Left colon (tissue), 2 donors: Measurements from ENCODE around the gene B3GLCT. TPM values are rescaled to one million over a fixed set of nuclear protein-coding genes. Genes with fewer than 3 reads are reported as not detected.
"Not testable (repeated sequence)": the region's sequence is repeated elsewhere in the genome, so short reads cannot be mapped to it uniquely, and the experiment has no call there.

ENCODE experiments used
- ATAC-seq: fragments of 200-7000 bp; cut with Tn5 transposase; one replicate; pipeline ENCODE4 v1.9.1; 2020; ENCODE audit warnings: mild to moderate bottlenecking, moderate library complexity
- DNase-seq, 2 donors: peaks; one replicate each; pipeline ENCODE4 v3.0.0-alpha.2; 2020
- intact Hi-C, 2 donors: fragments of 100-400 bp; cut with DNase I in 1 of 2; cut with micrococcal nuclease in 1 of 2; formaldehyde crosslinking; loops; one replicate each; pipeline versions ENCODE4 v1.11.2 to v1.14.0; 2022; cut with DNase I, micrococcal nuclease
- long read RNA-seq: library from polyadenylated mRNA; unstranded; transcript quantifications from one replicate; pipeline ENCODE4 v2.0.0, GENCODE V29; 2021
- total RNA-seq, 2 donors: library from RNA; stranded (reverse); fragmentation: NEBNext Ultra II Directional; extraction: Animal tissue kit (Norgen Biotek cat#: 25700); gene quantifications; one replicate each; pipeline ENCODE4 v1.2.1, GENCODE V29; 2021
- donor health status: DM: no; HTN: no; CAD: no.
- donor health status: DM: yes; HTN: yes; CAD: no.

Gene B3GLCT
- 1 to 10 TPM; 3.9 to 5.0 TPM for total RNA-seq
- long read RNA-seq, full-length matches to known transcripts, result 10 of 11 reads
- long read RNA-seq, partial matches to known transcripts, result 0 of 11 reads
- long read RNA-seq, other reads (novel, unspliced or antisense), result 1 of 11 reads

DNA sequence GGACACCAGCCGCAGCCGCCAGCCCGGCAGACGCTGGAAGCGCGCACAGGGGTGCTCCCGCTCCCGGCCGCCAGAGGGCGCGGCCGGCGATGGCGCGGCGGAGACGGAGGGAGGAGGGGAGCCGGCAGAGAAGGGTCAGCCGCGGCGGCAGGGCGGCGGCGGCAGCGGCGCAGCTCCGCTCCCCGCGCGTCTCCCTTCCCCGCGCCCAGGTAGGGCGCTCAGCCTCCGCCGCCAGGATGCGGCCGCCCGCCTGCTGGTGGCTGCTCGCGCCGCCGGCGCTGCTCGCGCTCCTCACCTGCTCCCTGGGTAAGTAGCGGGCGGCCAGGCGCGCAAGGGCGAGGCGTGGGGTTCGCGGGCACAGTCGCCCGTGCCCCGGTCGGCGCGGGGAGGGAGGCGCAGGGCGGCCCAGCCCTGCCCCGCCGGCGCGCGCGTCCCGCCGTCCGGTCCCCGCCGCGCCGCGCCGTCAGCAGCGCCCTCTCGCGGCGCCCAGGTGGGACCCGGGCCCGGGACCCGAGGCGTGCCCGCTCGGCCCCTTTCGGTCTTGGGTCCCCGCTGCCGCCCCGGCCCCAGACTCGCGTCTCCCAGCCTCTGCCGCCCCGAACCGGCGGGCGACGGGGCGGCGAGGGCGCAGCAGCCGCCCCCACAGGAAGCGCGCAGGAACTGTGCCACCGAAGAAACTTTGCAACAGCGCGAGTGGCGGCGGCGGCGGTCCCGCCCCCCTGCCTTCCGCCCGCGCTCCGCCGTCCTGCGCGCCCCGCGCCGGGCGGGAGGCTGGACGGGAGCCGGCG is at the start of gene B3GLCT:
TSS of gene B3GLCT (plus strand) at position 127 of the 788 bp plus-strand sequence. CDS start at position 237, 110 bp downstream.
- DNase-seq (peak; percentile 63 to 81), ATAC-seq (peak; percentile 87)
- intact Hi-C loops, result no loop called here

- DNase-seq, result no peak
- intact Hi-C loops, result no loop called here
- no peak for ATAC-seq
Observed at GRCh38 chr13:31150315-31150985, 49.3 kb upstream of the B3GLCT start.

DNA sequence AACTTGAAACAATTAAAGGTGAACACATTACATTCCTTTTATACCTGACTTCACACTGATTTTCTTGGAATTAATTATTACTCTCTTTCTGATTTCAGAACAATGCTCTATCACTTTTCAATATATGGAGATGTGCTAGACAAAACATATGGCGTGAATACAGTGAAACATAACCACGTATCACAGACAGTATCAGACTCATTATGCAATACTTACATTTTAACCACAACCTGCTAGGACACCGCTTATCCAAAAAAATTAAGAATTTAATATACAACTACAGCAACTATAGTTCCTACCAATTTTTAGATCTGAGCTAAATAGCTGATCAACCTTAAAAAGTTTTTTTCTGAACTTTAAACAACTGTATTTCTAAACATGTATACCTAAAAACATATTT is 47.9 kb upstream of the B3GLCT start:
- no peak for DNase-seq
- no peak for ATAC-seq
- intact Hi-C loops, result no loop called here

- DNase-seq, result no peak
- intact Hi-C loops, result no loop called here
- ATAC-seq, result no peak
Observed at GRCh38 chr13:31154939-31155338, 44.8 kb upstream of the B3GLCT start.

- intact Hi-C loops, result no loop called here
- ATAC-seq (no peak), DNase-seq (no peak)
Observed at GRCh38 chr13:31159306-31159705, 40.5 kb upstream of the B3GLCT start.

DNA sequence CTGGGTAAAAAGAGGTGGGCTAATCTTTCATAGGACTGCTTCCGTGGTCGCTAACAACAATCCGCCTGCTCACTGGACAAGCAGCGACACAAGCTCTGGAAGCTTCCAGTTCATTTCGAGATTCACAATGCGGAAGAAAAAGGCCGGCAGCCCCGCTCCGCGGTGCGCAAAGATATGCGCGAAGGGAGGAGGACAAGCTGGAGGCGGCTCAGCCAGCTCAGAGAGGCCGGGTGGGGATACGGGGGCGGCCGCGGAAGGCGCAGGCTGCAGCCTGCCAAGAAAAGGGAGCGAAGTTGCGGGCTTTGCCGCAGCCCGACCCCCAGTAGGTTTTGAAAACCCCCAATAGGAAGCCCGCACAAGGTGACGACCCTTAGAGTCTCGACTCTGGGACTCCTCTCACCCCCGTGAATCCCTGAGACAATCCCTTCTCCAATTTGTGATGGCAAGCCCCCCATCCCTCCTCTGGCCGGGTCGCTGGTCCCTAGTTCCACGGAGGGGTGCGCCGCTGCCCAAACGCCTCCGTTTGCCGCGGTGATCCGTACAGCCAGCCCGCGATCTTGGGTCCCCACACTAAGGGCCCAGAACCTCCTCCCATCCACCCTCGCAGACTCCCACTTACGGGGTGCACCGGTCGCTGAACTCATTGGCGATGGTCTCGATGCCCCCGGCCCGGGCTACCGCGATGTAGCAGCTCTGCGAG is 38.8 kb upstream of the B3GLCT start:
- ATAC-seq (peak; percentile 42), DNase-seq (peak; percentile 50 to 70)
- intact Hi-C loops, result no loop called here

GRCh38 chr13:31161557-31162150 is 38.1 kb upstream of the B3GLCT start, which contains the start of gene HSPH1:
HSPH1 (minus strand) TSS chr13:31161904; CDS start chr13:31161582, 322 bp downstream.
- peak; percentile 98 to 99 for DNase-seq
- peak; percentile 92 for ATAC-seq
- intact Hi-C loops, result no loop called here

DNA sequence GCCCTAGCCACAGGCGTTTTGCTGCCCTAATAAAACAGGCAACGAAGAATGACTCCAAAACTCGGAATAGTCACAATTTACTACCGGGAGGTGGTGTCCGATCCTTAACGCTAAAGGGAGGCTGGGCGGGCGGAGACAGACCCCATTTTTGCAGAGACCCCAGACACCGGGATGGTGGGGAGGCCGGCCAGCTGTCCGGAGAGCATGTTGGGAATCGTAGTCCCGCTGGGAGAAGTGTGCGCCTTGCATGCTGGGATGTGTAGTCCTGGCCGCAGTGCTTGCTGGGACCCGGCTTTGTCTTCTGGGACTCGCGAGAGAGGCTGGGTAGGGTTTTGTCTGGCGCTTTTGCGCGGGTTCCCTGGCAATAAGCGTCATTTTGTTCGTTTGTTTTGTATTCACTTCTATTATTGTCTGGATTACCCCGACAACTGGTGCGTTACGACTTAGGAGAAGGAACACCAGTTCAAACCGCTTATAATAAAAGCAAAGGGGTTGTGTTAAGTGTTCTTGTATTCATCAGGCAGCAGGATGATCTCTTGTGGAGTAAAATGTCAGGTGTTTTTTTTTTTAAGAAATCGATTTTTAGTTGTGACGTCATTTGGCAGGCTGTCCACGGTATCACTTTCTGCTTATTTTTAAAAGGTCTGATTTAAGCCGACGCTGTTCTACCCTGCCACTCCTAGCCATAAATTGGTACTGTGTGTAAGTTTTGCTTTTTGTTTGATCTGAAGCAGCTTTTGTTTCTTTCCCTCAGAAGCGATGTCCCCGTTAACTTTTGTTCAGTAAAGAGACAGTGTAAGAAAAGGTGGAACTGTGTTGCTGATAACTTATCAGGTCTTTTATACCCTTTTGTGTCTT is 37.4 kb upstream of the B3GLCT start:
- ATAC-seq (peak; percentile 90), DNase-seq (peak; percentile 94 to 97)
- intact Hi-C loops, result no loop called here

- DNase-seq, result no peak
- no peak for ATAC-seq
- intact Hi-C loops, result no loop called here
Observed at GRCh38 chr13:31166591-31166990, 33.2 kb upstream of the B3GLCT start.

DNA sequence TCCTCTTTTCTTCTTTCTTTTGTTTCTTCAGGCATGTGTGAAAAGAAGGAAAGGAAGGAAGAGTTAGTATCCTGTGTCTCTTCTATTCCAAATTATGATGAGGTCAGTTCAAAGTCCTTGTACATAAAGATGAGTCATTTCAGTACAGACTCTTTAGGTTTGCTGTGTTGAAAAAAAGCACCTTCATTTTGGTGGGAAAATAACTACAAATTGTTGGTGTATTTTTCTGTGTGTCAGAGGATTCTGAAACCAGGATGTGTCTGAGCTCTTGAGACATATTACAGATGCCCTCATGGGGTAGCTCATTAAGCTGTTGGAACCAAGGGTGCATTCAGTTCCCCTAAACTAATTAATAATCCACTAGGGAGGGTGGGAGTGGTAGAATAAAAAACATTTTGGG is 32.3 kb upstream of the B3GLCT start:
- DNase-seq, result no peak
- peak; percentile 53 for ATAC-seq
- intact Hi-C loops, result no loop called here

DNA sequence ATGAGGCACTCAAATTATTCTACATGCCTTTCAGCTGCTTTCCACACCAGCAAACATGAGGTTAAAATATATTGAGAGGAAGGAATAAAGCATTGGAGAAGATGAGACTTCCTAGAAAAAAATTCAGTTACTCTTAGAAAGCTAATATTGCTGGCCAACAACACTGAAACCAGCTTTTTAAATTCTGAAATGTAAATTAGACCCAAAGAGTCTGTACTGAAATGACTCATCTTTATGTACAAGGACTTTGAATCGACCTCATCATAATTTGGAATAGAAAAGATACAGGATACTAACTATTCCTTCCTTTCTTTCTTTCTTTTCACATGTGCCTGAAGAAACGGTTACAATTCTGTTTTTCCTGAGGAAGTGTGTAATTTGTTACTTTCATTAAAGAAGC is 31.6 kb upstream of the B3GLCT start:
- ATAC-seq, result no peak

GRCh38 chr13:31168736-31169135 is 31.0 kb upstream of the B3GLCT start:
- DNase-seq (peak; percentile 76 to 79), ATAC-seq (peak; percentile 98)

More for the DNA sequence above, 31.6 kb upstream of the B3GLCT start:
- intact Hi-C loops, result no loop called here
- DNase-seq, result no peak

DNA sequence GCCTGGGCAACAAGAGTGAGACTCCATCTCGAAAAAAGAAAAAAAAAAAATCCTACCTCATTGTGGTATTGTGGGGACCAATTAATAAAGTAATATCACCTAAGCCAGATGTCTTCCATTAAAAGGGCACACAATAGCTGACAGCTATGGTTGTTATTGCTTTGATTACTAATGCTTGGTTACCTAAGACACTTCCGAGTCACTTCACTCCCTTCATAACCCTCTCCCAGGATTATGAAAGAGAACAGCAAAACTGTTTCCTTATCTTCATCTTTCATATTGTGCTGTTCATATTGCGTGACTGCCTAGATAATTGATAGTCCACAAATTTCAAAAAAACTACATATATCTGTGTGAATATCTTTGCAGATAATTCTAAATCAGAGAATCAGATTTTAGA is 27.8 kb upstream of the B3GLCT start:
- ATAC-seq, result no peak
- intact Hi-C loops, result no loop called here
- DNase-seq, result no peak

More at GRCh38 chr13:31168736-31169135, 31.0 kb upstream of the B3GLCT start:
- intact Hi-C loops, result no loop called here

DNA sequence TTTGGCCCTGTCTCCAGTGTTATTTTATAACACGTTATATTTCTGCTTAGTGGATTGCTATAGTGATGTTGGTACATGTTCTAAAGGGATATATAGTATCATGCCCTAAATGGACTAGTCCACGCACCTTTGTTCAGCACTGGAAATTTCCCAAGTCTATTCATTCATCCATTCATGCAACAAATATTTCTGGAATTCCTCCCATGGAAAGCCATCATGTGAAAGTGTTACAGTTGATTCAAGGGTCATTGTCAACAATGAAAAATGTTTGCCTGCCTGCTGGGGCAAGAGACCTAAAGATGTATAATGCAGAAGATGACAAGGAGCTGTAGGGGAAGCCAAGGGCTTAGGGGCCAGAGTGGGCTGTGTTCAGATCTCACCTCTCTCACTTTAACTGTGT is 27.2 kb upstream of the B3GLCT start:
- intact Hi-C loops, result no loop called here
- ATAC-seq (no peak), DNase-seq (no peak)

DNA sequence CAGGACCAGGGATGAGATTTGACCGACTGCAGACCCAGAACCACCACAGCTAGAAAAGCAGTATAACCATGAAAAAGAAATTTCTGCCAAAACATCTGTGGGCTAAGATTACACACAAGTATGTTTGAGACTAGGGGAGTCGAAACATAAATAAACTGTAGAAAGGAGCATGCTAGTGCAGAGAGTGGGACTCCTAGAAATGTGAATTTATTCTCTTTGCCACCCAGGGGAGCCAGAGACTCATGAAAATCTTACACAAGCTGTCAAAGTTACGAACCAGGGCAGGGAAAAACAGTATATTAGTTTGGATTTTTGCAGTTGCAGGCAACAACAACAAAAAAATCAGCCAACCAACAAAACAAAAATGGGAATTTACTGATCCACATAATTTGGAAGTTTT is 25.8 kb upstream of the B3GLCT start:
- ATAC-seq, result no peak
- intact Hi-C loops, result no loop called here
- DNase-seq, result no peak

DNA sequence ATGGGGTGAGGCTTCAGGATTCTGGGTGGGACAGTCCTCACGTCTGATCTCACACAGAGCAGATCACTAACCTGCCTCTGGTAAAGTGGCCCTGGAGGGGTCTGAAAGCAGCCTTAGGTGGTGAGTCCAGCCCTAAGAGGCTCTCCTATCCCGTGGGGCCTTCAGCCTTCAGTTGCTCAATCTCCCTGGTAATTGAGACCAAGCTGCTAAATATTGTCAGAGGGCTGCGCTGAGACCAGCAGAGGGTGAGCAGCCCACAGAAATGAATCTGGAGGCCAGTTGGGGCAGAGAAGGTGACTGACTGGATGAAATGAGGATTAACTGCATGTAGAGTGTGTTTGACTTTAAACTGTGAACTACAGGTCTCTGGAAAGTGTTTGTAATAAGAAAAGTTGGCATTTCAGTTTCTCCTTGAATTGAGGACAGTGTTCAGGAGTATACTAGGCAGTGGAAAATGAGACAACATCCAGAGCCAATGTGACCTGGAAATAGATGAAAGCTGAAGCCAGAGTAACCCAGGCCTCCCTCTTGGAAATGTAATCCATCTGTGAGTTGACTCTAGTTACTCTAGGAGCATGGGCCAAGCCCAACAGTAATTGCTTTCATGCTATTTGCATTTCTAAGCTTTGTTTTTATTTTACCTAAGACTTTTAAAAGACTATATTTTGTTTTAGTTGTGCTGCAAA is 23.8 kb upstream of the B3GLCT start:
- no peak for DNase-seq
- no peak for ATAC-seq

DNA sequence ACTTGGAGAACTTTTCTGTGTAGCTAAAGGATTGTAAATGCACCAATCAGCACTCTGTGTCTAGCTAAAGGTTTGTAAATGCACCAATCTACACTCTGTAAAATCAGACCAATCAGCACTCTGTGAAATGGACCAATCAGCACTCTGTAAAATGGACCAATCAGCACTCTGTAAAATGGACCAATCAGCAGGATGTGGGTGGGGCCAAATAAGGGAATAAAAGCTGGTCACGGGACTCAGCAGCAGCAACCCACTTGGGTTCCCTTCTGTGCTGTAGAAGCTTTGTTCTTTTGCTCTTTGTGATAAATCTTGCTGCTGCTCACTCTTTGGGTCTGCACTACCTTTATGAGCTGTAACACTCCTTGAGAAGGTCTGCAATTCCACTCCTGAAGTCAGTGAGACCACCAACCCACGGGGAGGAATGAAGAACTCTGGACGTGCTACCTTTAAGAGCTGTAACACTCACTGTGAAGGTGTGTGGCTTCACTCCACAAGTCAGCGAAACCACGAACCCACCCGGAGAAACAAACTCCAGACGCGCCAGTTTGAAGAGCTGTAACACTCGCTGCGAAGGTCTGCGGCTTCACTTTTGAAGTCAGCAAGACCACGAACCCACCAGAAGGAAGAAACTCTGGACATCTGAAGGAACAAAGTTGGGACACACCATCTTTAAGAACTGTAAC is 21.8 kb upstream of the B3GLCT start:
- DNase-seq, ATAC-seq, intact Hi-C loops: not testable (repeated sequence)

More for the DNA sequence above, 23.8 kb upstream of the B3GLCT start:
- intact Hi-C loops, result no loop called here
